Skeletal muscle satellite cell (primary cell): ENCODE results near the gene HPX.

Source experiments
- H3K27me3 ChIP-seq: 2 replicates; pipeline ENCODE4 v1.7.0; 2013; ENCODE audit warnings: low read length; ENCODE audit not compliant: control insufficient read depth, insufficient read depth
- H3K36me3 ChIP-seq: 2 replicates; pipeline ENCODE4 v1.7.0; 2013; ENCODE audit warnings: mild to moderate bottlenecking, control low read depth, low read length; ENCODE audit not compliant: insufficient read depth
- H3K4me1 ChIP-seq: 2 replicates; pipeline ENCODE4 v1.7.0; 2013; ENCODE audit warnings: low read length; ENCODE audit not compliant: control insufficient read depth, insufficient read depth
- H3K4me2 ChIP-seq: 2 replicates; pipeline ENCODE4 v1.7.0; 2013; ENCODE audit warnings: mild to moderate bottlenecking, low read length
- H3K4me3 ChIP-seq: 2 replicates; pipeline ENCODE4 v1.7.0; 2013; ENCODE audit warnings: low read length
- H3K9ac ChIP-seq: 2 replicates; pipeline ENCODE4 v1.7.0; 2013; ENCODE audit warnings: mild to moderate bottlenecking, low read depth, low read length, moderate library complexity
- H3K9me3 ChIP-seq: replicated peaks from 2 replicates; pipeline ENCODE4 v1.7.0; 2013; ENCODE audit warnings: mild to moderate bottlenecking, control low read depth, low read length

The HPX gene

GRCh38 chr11:6458352-6459098, 17.7 kb upstream of the HPX start:
- H3K9me3 ChIP-seq = no peaks in the 10 kb centered on the region
- peaks cover 71% of the 10 kb centered on the region for H3K36me3 ChIP-seq
- no peak overlapping the region for H3K4me2 ChIP-seq
- no peaks in the 10 kb centered on the region for H3K4me1 ChIP-seq
- H3K4me3 ChIP-seq = no peak overlapping the region
- H3K9ac ChIP-seq = no peak overlapping the region
- no peaks in the 10 kb centered on the region for H3K27me3 ChIP-seq

- no peaks in the 10 kb centered on the region for H3K4me1 ChIP-seq
- no peak overlapping the region for H3K4me3 ChIP-seq
- peaks cover 75% of the 10 kb centered on the region for H3K36me3 ChIP-seq
- H3K27me3 ChIP-seq = no peaks in the 10 kb centered on the region
- H3K4me2 ChIP-seq = no peak overlapping the region
- no peaks in the 10 kb centered on the region for H3K9me3 ChIP-seq
- no peak overlapping the region for H3K9ac ChIP-seq
Measured at GRCh38 chr11:6457581-6458320, 17.0 kb upstream of the HPX start.

DNA sequence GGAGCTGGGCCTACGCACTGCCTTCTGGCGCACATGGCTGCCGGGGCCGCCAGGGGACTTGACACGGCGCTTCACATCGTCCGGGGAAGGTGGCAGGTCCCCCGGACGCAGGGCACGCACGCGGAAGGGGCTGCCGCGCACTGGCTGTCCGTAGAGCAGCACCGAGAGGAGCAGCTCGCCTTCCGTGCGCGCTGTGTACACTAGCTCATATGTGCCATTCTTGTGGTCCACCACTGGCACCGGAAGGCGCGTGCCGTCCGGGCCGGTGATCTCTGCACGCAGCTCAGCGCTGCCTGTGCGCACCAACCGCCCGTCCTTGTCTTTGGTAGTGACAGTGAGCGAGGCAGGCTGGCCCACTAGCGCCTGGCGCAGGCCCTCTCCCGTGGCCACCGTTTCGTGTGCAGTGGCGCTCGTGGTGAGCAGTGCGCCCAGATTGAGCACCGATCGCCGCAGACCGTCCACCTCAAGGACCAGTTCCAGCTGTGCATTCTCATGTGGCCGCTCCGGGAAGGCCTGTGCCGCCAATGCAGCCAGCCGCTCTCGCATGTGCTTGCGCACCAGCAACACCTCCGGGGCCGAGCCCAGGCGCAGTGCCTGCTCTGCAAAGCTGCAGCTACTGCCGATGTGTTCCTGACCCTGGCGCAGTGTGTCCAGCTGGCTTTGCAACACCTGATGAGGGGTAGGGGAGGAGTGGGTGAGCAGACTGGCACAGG, 15.7 kb upstream of the HPX start:
- Histone ChIP-seq H3K9ac (no peak overlapping the region), H3K36me3 (peaks cover 84% of the 10 kb centered on the region), H3K27me3 (no peaks in the 10 kb centered on the region), H3K4me1 (no peaks in the 10 kb centered on the region), H3K4me2 (no peak overlapping the region), H3K9me3 (no peaks in the 10 kb centered on the region), H3K4me3 (no peak overlapping the region)

- H3K36me3 ChIP-seq = peaks cover 89% of the 10 kb centered on the region
- H3K27me3 ChIP-seq = no peaks in the 10 kb centered on the region
- H3K9ac ChIP-seq = no peak overlapping the region
- H3K9me3 ChIP-seq = no peaks in the 10 kb centered on the region
- no peaks in the 10 kb centered on the region for H3K4me1 ChIP-seq
- H3K4me2 ChIP-seq = no peak overlapping the region
- no peak overlapping the region for H3K4me3 ChIP-seq
Measured at GRCh38 chr11:6455070-6455469, 14.3 kb upstream of the HPX start.

DNA sequence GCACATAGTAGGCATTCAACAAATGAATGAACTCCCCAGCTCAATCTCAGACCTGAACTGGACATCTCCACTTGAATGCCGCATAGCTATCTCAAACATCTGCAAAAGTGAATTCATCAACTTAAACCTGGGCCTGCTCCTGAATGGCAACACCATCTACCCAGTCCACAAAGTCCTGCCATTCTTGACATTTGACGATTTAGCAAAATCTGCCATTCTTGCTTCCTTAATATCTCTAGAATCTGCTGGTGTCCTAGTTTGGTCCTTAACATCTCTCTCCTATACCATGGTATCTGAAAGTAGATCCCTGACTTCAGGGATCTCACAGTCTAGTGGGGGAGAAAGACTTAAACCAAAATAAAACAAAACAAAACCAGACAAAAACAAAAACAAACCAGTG, 12.4 kb upstream of the HPX start:
- Histone ChIP-seq H3K9me3 (no peaks in the 10 kb centered on the region), H3K4me2 (no peak overlapping the region), H3K27me3 (no peaks in the 10 kb centered on the region), H3K4me3 (no peak overlapping the region), H3K9ac (no peak overlapping the region), H3K4me1 (no peaks in the 10 kb centered on the region), H3K36me3 (peaks cover 84% of the 10 kb centered on the region)

GRCh38 chr11:6452219-6452618, 11.4 kb upstream of the HPX start:
- Histone ChIP-seq H3K27me3 (no peaks in the 10 kb centered on the region), H3K4me3 (no peak overlapping the region), H3K9me3 (no peaks in the 10 kb centered on the region), H3K4me1 (no peaks in the 10 kb centered on the region), H3K9ac (no peak overlapping the region), H3K4me2 (no peak overlapping the region), H3K36me3 (peaks cover 74% of the 10 kb centered on the region)

GRCh38 chr11:6448574-6448973, 7.8 kb upstream of the HPX start:
- Histone ChIP-seq H3K27me3 (no peaks in the 10 kb centered on the region), H3K4me3 (no peak overlapping the region), H3K4me1 (no peaks in the 10 kb centered on the region), H3K9me3 (no peaks in the 10 kb centered on the region), H3K9ac (no peak overlapping the region), H3K36me3 (peaks cover 42% of the 10 kb centered on the region), H3K4me2 (no peak overlapping the region)

DNA sequence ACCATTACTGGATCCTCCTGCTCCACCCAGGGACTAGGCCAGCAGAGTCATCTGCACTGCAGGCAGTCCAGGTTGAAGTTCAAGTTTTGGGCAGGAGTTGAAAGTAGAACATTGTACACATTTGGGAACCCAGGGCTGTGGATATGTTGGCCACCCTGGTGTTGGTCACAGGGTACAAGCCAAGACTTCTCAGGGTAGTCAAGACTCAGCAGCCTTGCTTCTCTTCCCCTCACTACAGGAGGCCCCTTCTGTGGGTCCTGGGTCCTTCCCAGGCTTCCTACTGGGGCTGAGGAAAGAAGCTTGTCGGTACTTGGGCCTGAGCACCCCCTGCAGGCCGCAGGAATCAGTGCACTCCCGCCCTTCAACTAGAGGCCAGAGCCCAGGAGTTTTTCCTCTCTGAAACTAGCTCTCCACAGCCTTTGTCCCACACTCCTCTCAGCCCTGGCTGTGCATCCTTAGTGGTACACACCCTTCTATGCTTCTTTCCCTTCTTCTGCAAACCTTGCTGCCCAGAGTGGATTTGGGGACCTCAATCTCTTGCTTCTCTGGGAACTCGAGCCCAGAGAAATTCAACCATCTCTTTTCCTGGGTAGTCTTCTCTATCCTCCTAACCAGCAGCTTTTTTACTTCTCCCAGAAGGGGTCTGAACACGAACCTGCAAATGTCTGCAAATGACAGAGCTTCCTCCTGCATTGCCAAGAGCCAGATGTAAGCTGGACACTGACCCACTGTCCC, 2.6 kb upstream of the HPX start:
- Histone ChIP-seq H3K36me3 (no peaks in the 10 kb centered on the region), H3K27me3 (no peaks in the 10 kb centered on the region), H3K4me2 (no peak overlapping the region), H3K4me1 (no peaks in the 10 kb centered on the region), H3K9ac (no peak overlapping the region), H3K4me3 (no peak overlapping the region), H3K9me3 (no peaks in the 10 kb centered on the region)

DNA sequence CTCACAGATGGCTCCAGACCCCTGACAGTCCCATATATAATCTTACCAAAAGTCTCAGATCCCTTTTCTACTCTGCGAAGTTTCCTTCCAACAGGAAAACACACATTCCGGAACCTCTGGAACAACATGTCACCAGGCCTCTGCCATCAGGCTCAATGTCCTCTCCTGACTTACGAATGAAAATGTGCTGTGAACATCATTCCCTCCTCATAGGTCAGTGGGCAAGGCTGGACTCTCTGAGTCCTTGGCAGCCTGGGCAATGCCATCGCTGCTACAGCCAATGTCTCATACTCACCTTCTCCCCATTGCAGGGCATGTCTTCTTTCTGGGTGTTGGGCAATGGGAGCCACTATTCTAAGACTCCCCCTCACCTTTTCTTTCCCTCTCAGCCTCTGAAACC, 1.7 kb upstream of the HPX start:
- no peak overlapping the region for H3K9ac ChIP-seq
- no peaks in the 10 kb centered on the region for H3K4me1 ChIP-seq
- H3K27me3 ChIP-seq = no peaks in the 10 kb centered on the region
- H3K4me3 ChIP-seq = no peak overlapping the region
- H3K9me3 ChIP-seq = no peaks in the 10 kb centered on the region
- H3K4me2 ChIP-seq = no peak overlapping the region
- H3K36me3 ChIP-seq = no peaks in the 10 kb centered on the region

- Histone ChIP-seq H3K27me3 (no peaks in the 10 kb centered on the region), H3K36me3 (no peaks in the 10 kb centered on the region), H3K4me1 (no peaks in the 10 kb centered on the region), H3K4me3 (no peak overlapping the region), H3K9ac (no peak overlapping the region), H3K9me3 (no peaks in the 10 kb centered on the region), H3K4me2 (no peak overlapping the region)
Measured at GRCh38 chr11:6438979-6439571, 1.7 kb downstream of the HPX start.

DNA sequence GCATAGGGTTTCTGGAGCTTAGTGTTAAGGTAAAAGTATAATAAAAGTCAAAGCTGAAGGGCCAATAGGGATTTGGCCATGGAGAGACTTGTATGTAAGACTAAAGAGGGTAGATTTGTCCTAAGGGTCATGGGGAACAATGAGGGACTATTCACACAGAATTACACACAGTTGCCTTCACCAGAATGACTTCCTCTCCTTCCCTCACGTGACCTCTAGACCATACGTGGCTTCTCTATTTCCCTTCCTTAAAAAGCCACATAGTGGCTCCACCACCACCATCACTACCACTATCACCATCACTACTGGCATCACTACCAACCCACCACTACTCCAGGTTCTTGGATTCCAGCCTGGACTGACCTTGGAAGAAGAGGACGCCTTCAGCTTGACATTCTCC, 2.8 kb downstream of the HPX start:
- Histone ChIP-seq H3K4me3 (no peak overlapping the region), H3K9me3 (no peaks in the 10 kb centered on the region)

More for the DNA sequence above, 2.8 kb downstream of the HPX start:
- Histone ChIP-seq H3K36me3 (no peaks in the 10 kb centered on the region), H3K27me3 (no peaks in the 10 kb centered on the region), H3K9ac (no peak overlapping the region), H3K4me1 (no peaks in the 10 kb centered on the region), H3K4me2 (no peak overlapping the region)
